ENCODE results near the gene NXT2. TPM values are rescaled to one million over a fixed set of nuclear protein-coding genes. Genes with fewer than 3 reads are reported as not detected.

The NXT2 gene
- 4.9 and 7.6 TPM in 2 replicates for total RNA-seq

GRCh38 chrX:109536439-109537323 lies at the start of gene NXT2:
NXT2 (plus strand) TSS chrX:109536844; CDS start chrX:109537007, 163 bp downstream.

Other genes starting within 250 kb of the NXT2 start
- gene GUCY2F, start 54.8 kb upstream of the NXT2 start, total RNA-seq: under 0.01 TPM in 1 of 2 replicates, not detected in the other
- gene KCNE5, start 88.3 kb downstream of the NXT2 start, total RNA-seq: 0.15 TPM in 1 of 2 replicates, not detected in the other
- gene ACSL4, start 196.4 kb downstream of the NXT2 start, total RNA-seq: 61.5 and 63.2 TPM in 2 replicates

Measured in bronchus fibroblast of lung (primary cell).